GM12878 (cell line): ENCODE measurements around the gene SLC39A11. TPM values are rescaled to one million over a fixed set of nuclear protein-coding genes. Genes with fewer than 3 reads are reported as not detected.
"Not testable (repeated sequence)": the region's sequence is repeated elsewhere in the genome, so short reads cannot be mapped to it uniquely, and the experiment has no call there.

Experiments used
- ATAC-seq: fragments of 200-7000 bp; cut with Tn5 transposase; 3 replicates; pipeline ENCODE4 v1.9.1; 2020; ENCODE audit warnings: mild to moderate bottlenecking, moderate library complexity
- BruUV-seq: library from RNA; stranded (reverse); fragments of 400-500 nt; replicated peaks from 2 replicates; lab custom pipeline; 2021; lab: Mats Ljungman, UMichigan
- CTCF ChIA-PET: fragments of 300-600 bp; sonication (Branson Sonifier 250); formaldehyde crosslinking; extraction: SDS; loops from one replicate; lab custom pipeline; 2021; ENCODE audit warnings: inconsistent platforms; lab: Yijun Ruan, JAX
- POLR2A ChIA-PET: fragments of 350-600 bp; formaldehyde crosslinking; extraction: SDS; loops from one replicate; lab custom pipeline; 2021; ENCODE audit warnings: inconsistent platforms; lab: Charles Lee
- RAD21 ChIA-PET: fragments of 300-600 bp; sonication (Branson Sonifier 250); formaldehyde crosslinking; loops from one replicate; lab custom pipeline; 2023; ENCODE audit warnings: antibody characterized with exemption; ENCODE audit not compliant: unreplicated experiment; lab: Charles Lee
- SMC1A ChIA-PET: fragments of 300-600 bp; sonication (Branson Sonifier 250); formaldehyde crosslinking; loops from one replicate; lab custom pipeline; 2023; ENCODE audit not compliant: unreplicated experiment, uncharacterized antibody; lab: Charles Lee
- DNase-seq: peaks from one replicate; pipeline ENCODE4 v3.0.0-alpha.2; 2011; ENCODE audit warnings: low read depth, low spot score
- FAIRE-seq: peaks from 3 replicates; lab custom pipeline; 2011; peaks lifted over from hg19 to GRCh38; lab: Jason Lieb, UNC
- H2AFZ ChIP-seq: 2 replicates; pipeline ENCODE4 v1.6.0; 2011; ENCODE audit warnings: low read depth, low read length, control low read depth; ENCODE audit not compliant: control insufficient read depth
- H3K27ac ChIP-seq: 2 replicates; pipeline ENCODE4 v1.5.1; 2011; ENCODE audit warnings: control low read depth; ENCODE audit not compliant: control insufficient read depth, insufficient read depth
- H3K27me3 ChIP-seq, 2 experiments: replicated peaks in 1 of 2; 2 replicates each; pipeline versions ENCODE4 v1.6.0 to v1.6.1; 2011; ENCODE audit warnings: low read length in 1 of 2; ENCODE audit not compliant: control insufficient read depth in 2 of 2, insufficient read depth in 2 of 2
- H3K36me3 ChIP-seq, 2 experiments: 2 replicates each; pipeline ENCODE4 v1.5.1; 2011; ENCODE audit warnings: low read length in 1 of 2; ENCODE audit not compliant: control insufficient read depth in 2 of 2, insufficient read depth in 2 of 2
- H3K4me1 ChIP-seq: 2 replicates; pipeline ENCODE4 v1.6.1; 2011; ENCODE audit warnings: mild to moderate bottlenecking, low read length, moderate library complexity, mixed read lengths; ENCODE audit not compliant: control insufficient read depth, insufficient read depth
- H3K4me2 ChIP-seq: 2 replicates; pipeline ENCODE4 v1.6.0; 2011; ENCODE audit warnings: control low read depth; ENCODE audit not compliant: control insufficient read depth, insufficient read depth
- H3K4me3 ChIP-seq: fragments of 200-600 bp; sonication (generic); 2 replicates; pipeline ENCODE4 v1.5.1; 2016
- H3K79me2 ChIP-seq: 2 replicates; pipeline ENCODE4 v1.6.0; 2011; ENCODE audit warnings: low read length; ENCODE audit not compliant: control insufficient read depth, insufficient read depth
- H3K9ac ChIP-seq: 2 replicates; pipeline ENCODE4 v1.8.0; 2011; ENCODE audit warnings: low read length, control low read depth, mixed read lengths; ENCODE audit not compliant: control insufficient read depth, insufficient read depth
- H3K9me3 ChIP-seq: replicated peaks from 3 replicates; pipeline ENCODE4 v1.5.1; 2011; ENCODE audit warnings: mild to moderate bottlenecking, low read length; ENCODE audit not compliant: control insufficient read depth, insufficient read depth
- H4K20me1 ChIP-seq: 2 replicates; pipeline ENCODE4 v1.6.0; 2011; ENCODE audit not compliant: control insufficient read depth, insufficient read depth
- EGR1 ChIP-seq, 2 experiments: IDR thresholded peaks; 1 replicate in 1 of 2; 2 replicates in 1 of 2; pipeline ENCODE4 v1.6.1; 2011 to 2012; ENCODE audit warnings: low read depth in 2 of 2, low read length in 2 of 2, borderline replicate concordance in 1 of 2, mild to moderate bottlenecking in 1 of 2, moderate library complexity in 1 of 2
- ESRRA ChIP-seq: IDR thresholded peaks from 2 replicates; pipeline ENCODE4 v1.6.1; 2012; ENCODE audit warnings: mild to moderate bottlenecking, low read length, improper control_type of control experiment
- GATAD2B ChIP-seq: fragments of 450-650 bp; conservative IDR thresholded peaks from 2 replicates; pipeline ENCODE4 v1.6.1; 2017; ENCODE audit warnings: low read depth, mild to moderate bottlenecking, moderate library complexity
- KDM1A ChIP-seq: fragments of 200-600 bp; sonication (generic); IDR thresholded peaks from 2 replicates; pipeline ENCODE4 v1.6.1; 2016; ENCODE audit warnings: borderline replicate concordance
- KLF5 ChIP-seq: fragments of 450-650 bp; IDR thresholded peaks from 2 replicates; pipeline ENCODE4 v1.6.1; 2014; ENCODE audit warnings: mild to moderate bottlenecking; ENCODE audit not compliant: partially characterized antibody
- MTA2 ChIP-seq: fragments of 450-650 bp; IDR thresholded peaks from 2 replicates; pipeline ENCODE4 v1.6.1; 2016; ENCODE audit warnings: low read depth, mild to moderate bottlenecking, moderate library complexity
- NBN ChIP-seq: fragments of 450-650 bp; IDR thresholded peaks from 2 replicates; pipeline ENCODE4 v1.6.1; 2016
- NR2C1 ChIP-seq: fragments of 450-650 bp; IDR thresholded peaks from 2 replicates; pipeline ENCODE4 v1.6.1; 2017; ENCODE audit warnings: antibody characterized with exemption, mild to moderate bottlenecking, moderate library complexity
- PAX8 ChIP-seq: fragments of 450-650 bp; IDR thresholded peaks from 2 replicates; pipeline ENCODE4 v1.6.1; 2017; ENCODE audit warnings: mild to moderate bottlenecking, moderate library complexity
- RB1 ChIP-seq: fragments of 450-650 bp; formaldehyde crosslinking; IDR thresholded peaks from 2 replicates; pipeline ENCODE4 v1.6.1; 2017; ENCODE audit warnings: mild to moderate bottlenecking, borderline replicate concordance
- SMARCA5 ChIP-seq: fragments of 450-650 bp; IDR thresholded peaks from 2 replicates; pipeline ENCODE4 v1.6.1; 2017; ENCODE audit warnings: mild to moderate bottlenecking
- SP1 ChIP-seq: IDR thresholded peaks from one replicate; pipeline ENCODE4 v1.6.1; 2011; ENCODE audit warnings: low read depth, low read length
- TAF1 ChIP-seq: IDR thresholded peaks from 2 replicates; pipeline ENCODE4 v1.6.1; 2011; ENCODE audit warnings: mild to moderate bottlenecking, low read depth, low read length, borderline replicate concordance
- WGBS: methylation state at CpG from one replicate; pipeline ENCODE4 v1.1.6; 2016; ENCODE audit warnings: low lambda C conversion rate; ENCODE audit not compliant: insufficient replicate concordance, insufficient coverage; ENCODE audit errors: missing lambda C conversion rate; 5-methylcytosine and 5-hydroxymethylcytosine counted together
- in situ Hi-C: fragments of 300-500 bp; cut with MboI; formaldehyde crosslinking; loops from 9 replicates; pipeline ENCODE4 v1.14.3; 2018; ENCODE audit warnings: mixed read lengths
- intact Hi-C: fragments of 100-400 bp; cut with micrococcal nuclease; formaldehyde crosslinking; loops from one replicate; pipeline ENCODE4 v1.14.2; 2022; ENCODE audit not compliant: unreplicated experiment
- polyA plus RNA-seq, 11 experiments: library from polyadenylated mRNA; depleted of rRNA in 4 of 11; unstranded in 6 of 11; stranded (reverse) in 5 of 11; fragments of >200 nt; fragmentation: Nextera tagmentation in 4 of 11; fragmentation: Illumina TruSeq in 1 of 11; extraction: Ambion mirVana in 4 of 11; extraction: Trizol in 1 of 11; gene quantifications; 1 replicate in 1 of 11; 2 replicates in 10 of 11; pipeline versions ENCODE4 v1.2.1 to v1.2.3, GENCODE V29; 2011 to 2016; ENCODE audit warnings: inconsistent platforms in 2 of 11, missing spikeins in 2 of 11, low read depth in 1 of 11
- total RNA-seq, 4 experiments: library from RNA; depleted of rRNA in 3 of 4; stranded (reverse); fragments of >200 nt in 3 of 4; fragmentation: Illumina TruSeq in 1 of 4; extraction: Trizol in 1 of 4; gene quantifications; 2 replicates each; pipeline versions ENCODE4 v1.2.1 to v1.2.3, GENCODE V29; 2013 to 2021
- TF ChIP-seq, protein P1 (sequence below): IDR thresholded peaks from 2 replicates; pipeline ENCODE4 v1.6.1; 2011; ENCODE audit warnings: low read depth, mild to moderate bottlenecking, low read length, moderate library complexity, borderline replicate concordance; ENCODE audit errors: extremely low read depth
- TF ChIP-seq, protein P2 (sequence below): IDR thresholded peaks from 2 replicates; pipeline ENCODE4 v1.6.1; 2011; ENCODE audit warnings: borderline replicate concordance, low read depth, mild to moderate bottlenecking, moderate library complexity, low read length; ENCODE audit not compliant: insufficient read depth, poor library complexity, severe bottlenecking
- TF ChIP-seq, protein P3 (sequence below): fragments of 450-650 bp; IDR thresholded peaks from 2 replicates; pipeline ENCODE4 v1.6.1; 2017; ENCODE audit warnings: low read depth, mild to moderate bottlenecking, moderate library complexity

SLC39A11 gene
- total and polyA plus RNA-seq, 10 of the 15 experiments (the other 5 are each of a cell fraction or from before 2014, with no cell fraction given): 8.6 to 23.8 (median 14.0) TPM

DNA sequence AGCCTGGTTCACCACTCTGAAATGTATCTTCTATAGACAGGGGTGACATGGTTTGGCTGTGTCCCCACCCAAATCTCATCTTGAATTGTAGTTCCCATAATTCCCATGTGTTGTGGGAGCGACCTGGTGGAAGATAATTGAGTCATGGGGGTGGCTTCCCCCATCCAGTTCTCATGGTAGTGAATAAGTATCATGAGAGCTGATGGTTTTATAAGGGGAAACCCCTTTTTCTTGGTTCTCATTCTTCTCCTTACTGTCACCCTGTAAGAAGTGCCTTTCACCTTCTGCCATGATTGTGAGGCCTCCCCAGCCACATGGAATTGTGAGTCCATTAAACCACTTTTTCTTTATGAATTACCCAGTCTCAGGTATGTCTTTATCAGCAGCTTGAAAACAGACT lies 319.3 kb downstream of the SLC39A11 start:
- H3K4me1 ChIP-seq, H3K9ac ChIP-seq, H4K20me1 ChIP-seq, FAIRE-seq, H3K4me2 ChIP-seq, ATAC-seq, H3K4me3 ChIP-seq, H3K9me3 ChIP-seq, intact Hi-C loops, in situ Hi-C loops, POLR2A ChIA-PET, H3K27ac ChIP-seq, DNase-seq, H2AFZ ChIP-seq, SMC1A ChIA-PET, BruUV-seq, H3K36me3 ChIP-seq, H3K27me3 ChIP-seq, CTCF ChIA-PET, RAD21 ChIA-PET, H3K79me2 ChIP-seq: not testable (repeated sequence)
- 78% methylated on average over 1 of the region's 1 CpG for WGBS

DNA sequence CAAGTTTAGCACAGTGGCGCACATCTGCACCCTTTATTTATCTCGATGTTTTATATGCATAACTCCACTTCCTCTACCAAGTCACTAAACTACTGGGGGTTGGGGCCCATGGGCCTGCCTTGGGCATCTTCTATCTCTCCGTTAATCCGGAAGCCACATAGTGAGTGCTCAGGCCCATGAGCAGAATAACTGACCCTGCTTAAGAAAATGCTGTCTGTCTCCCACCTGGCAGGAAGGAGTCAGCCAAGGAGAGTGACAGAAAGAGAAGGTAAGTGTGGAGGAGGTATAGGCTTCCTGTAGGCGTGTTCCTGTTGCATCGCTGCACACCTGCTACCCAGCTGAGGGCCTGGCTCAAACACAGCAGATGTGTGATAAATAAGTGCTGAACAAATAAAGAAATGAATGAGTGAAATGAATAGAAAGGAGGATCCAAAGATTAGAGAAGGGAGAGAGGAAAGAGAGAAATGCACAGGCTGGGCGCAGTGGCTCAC lies 320.1 kb downstream of the SLC39A11 start:
- POLR2A ChIA-PET: no interaction called here
- H3K4me3 ChIP-seq: no peak overlapping the region
- CTCF ChIA-PET: no interaction called here
- no peak for ATAC-seq
- no peaks in the 10 kb centered on the region for H3K36me3 ChIP-seq
- no peak for DNase-seq
- no peaks in the 10 kb centered on the region for H3K9me3 ChIP-seq
- H3K27ac ChIP-seq: no peak overlapping the region
- intact Hi-C loops (no loop called here), in situ Hi-C loops (no loop called here)
- H4K20me1 ChIP-seq: no peaks in the 10 kb centered on the region; the same call in 1 of the 2 replicates
- RAD21 ChIA-PET: no interaction called here
- no peak overlapping the region for H3K9ac ChIP-seq
- no peak overlapping the region for H2AFZ ChIP-seq
- no peak for FAIRE-seq
- H3K27me3 ChIP-seq: no peaks in the 10 kb centered on the region
- no TSS peak for BruUV-seq
- H3K79me2 ChIP-seq: no peaks in the 10 kb centered on the region
- no peak overlapping the region for H3K4me2 ChIP-seq
- WGBS: 70% methylated on average over 7 of the region's 7 CpGs
- SMC1A ChIA-PET: no interaction called here
- no peaks in the 10 kb centered on the region for H3K4me1 ChIP-seq
- TF ChIP-seq RB1 (no peak), MTA2 (no peak), PAX8 (no peak), SP1 (no peak), EGR1 (IDR thresholded peaks at IDR 0.05; ENCODE audit: borderline replicate concordance in 1 of 2, low read depth in 2 of 2, low read length in 2 of 2) (no peak), KDM1A (no peak), GATAD2B (no peak), TAF1 (no peak), NR2C1 (no peak), SMARCA5 (no peak), NBN (no peak), ESRRA (no peak), KLF5 (no peak)
- TF ChIP-seq, protein P1, sequence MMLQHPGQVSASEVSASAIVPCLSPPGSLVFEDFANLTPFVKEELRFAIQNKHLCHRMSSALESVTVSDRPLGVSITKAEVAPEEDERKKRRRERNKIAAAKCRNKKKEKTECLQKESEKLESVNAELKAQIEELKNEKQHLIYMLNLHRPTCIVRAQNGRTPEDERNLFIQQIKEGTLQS: no peak
- TF ChIP-seq, protein P2, sequence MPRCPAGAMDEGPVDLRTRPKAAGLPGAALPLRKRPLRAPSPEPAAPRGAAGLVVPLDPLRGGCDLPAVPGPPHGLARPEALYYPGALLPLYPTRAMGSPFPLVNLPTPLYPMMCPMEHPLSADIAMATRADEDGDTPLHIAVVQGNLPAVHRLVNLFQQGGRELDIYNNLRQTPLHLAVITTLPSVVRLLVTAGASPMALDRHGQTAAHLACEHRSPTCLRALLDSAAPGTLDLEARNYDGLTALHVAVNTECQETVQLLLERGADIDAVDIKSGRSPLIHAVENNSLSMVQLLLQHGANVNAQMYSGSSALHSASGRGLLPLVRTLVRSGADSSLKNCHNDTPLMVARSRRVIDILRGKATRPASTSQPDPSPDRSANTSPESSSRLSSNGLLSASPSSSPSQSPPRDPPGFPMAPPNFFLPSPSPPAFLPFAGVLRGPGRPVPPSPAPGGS: no peak
- TF ChIP-seq, protein P3, sequence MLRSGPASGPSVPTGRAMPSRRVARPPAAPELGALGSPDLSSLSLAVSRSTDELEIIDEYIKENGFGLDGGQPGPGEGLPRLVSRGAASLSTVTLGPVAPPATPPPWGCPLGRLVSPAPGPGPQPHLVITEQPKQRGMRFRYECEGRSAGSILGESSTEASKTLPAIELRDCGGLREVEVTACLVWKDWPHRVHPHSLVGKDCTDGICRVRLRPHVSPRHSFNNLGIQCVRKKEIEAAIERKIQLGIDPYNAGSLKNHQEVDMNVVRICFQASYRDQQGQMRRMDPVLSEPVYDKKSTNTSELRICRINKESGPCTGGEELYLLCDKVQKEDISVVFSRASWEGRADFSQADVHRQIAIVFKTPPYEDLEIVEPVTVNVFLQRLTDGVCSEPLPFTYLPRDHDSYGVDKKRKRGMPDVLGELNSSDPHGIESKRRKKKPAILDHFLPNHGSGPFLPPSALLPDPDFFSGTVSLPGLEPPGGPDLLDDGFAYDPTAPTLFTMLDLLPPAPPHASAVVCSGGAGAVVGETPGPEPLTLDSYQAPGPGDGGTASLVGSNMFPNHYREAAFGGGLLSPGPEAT: no peak
